ENCODE measurements around the gene CDH24. TPM values are rescaled to one million over a fixed set of nuclear protein-coding genes. Genes with fewer than 3 reads are reported as not detected.

CDH24 gene
- total and polyA plus RNA-seq, 2 of the 8 experiments (the other 6 are each of a cell fraction or from before 2014, with no cell fraction given), result 18.1 to 27.6 TPM

GRCh38 chr14:23006544-23007419 is 50.5 kb downstream of the CDH24 start:
- no peak overlapping the region for H3K23ac ChIP-seq (ENCODE audit: insufficient read length)
- H3K27ac ChIP-seq (ENCODE audit: low read depth, low read length), result peak overlapping the region; percentile 89
- ChIA-PET CTCF (ENCODE audit: partially characterized antibody) (interaction anchor here (0.7 to 4.1 kb wide), 22 partner anchors 9 to 230 kb away, joined by 3 to 60 read pairs (median 6); partner anchors contain the start of genes AJUBA, PSMB11 and PSMB5), POLR2A (ENCODE audit: partially characterized antibody) (interaction anchor here (0.6 to 4.1 kb wide), 32 partner anchors 9 to 296 kb away, joined by 3 to 99 read pairs (median 6); partner anchors contain the start of genes ACIN1, AJUBA, C14orf119 and HAUS4)
- H3K14ac ChIP-seq (ENCODE audit: insufficient read length), result peak overlapping the region; percentile 44
- peak overlapping the region; percentile 98; the same call in 1 of the 2 replicates for H4K8ac ChIP-seq (ENCODE audit: extremely low read depth, insufficient read depth, low read length)
- no peak overlapping the region; the same call in 1 of the 2 replicates for H2AK5ac ChIP-seq (ENCODE audit: low read depth, low read length)
- FAIRE-seq (peak; percentile 80), DNase-seq (ENCODE audit: low read depth in 1 of 2, low spot score in 2 of 2) (peak; percentile 89 to 92)
- no peak overlapping the region for H2BK15ac ChIP-seq (ENCODE audit: low read length)
- H3K9ac ChIP-seq (replicated peaks in 1 of 4; ENCODE audit: extremely low read depth in 1 of 4, low read depth in 3 of 4, low read length in 3 of 4), result peak overlapping the region; percentile 88 to 95 (median 92)
- peaks cover 4 to 7% (median 6%) of the 10 kb centered on the region in 4 experiments; a peak in 4 of 7 replicates for H3K4me1 ChIP-seq (replicated peaks in 1 of 4; ENCODE audit: control insufficient read depth in 3 of 4, insufficient read depth in 4 of 4, low read length in 3 of 4)
- H2AFZ ChIP-seq (ENCODE audit: low read length), result peak overlapping the region; percentile 55
- peak overlapping the region; percentile 80 for H3K4ac ChIP-seq (replicated peaks; ENCODE audit: insufficient read length, low read depth, low read length)
- H4K20me1 ChIP-seq (replicated peaks in 1 of 2; ENCODE audit: control insufficient read depth in 1 of 2, insufficient read depth in 2 of 2, low read length in 2 of 2), result no peaks in the 10 kb centered on the region
- H3K56ac ChIP-seq (replicated peaks; ENCODE audit: insufficient read length, low read depth, low read length), result peak overlapping the region; percentile 71
- no peaks in the 10 kb centered on the region for H3K27me3 ChIP-seq (replicated peaks in 1 of 4; ENCODE audit: control insufficient read depth in 3 of 4, extremely low read depth in 1 of 4, insufficient read depth in 3 of 4, low read length in 3 of 4)
- peak overlapping the region; percentile 99 for H3K18ac ChIP-seq (ENCODE audit: extremely low read depth, low read length)
- H4K91ac ChIP-seq (replicated peaks; ENCODE audit: insufficient read length, low read length), result peak overlapping the region; percentile 95
- peak overlapping the region; percentile 95; the same call in 1 of the 2 replicates for H2BK12ac ChIP-seq (ENCODE audit: low read depth, low read length)
- H3K9me3 ChIP-seq (ENCODE audit: insufficient read depth in 2 of 2, low read depth in 1 of 2, low read length in 1 of 2), result no peaks in the 10 kb centered on the region
- no peaks in the 10 kb centered on the region for H3K79me1 ChIP-seq (ENCODE audit: low read depth, low read length)
- WGBS, 2 experiments (ENCODE audit: extremely low coverage in 1 of 2, insufficient coverage in 1 of 2, insufficient read length in 1 of 2, insufficient replicate concordance in 2 of 2, low coverage in 1 of 2, low lambda C conversion rate in 2 of 2, missing lambda C conversion rate in 1 of 2), result 4% methylated on average over 59 of the region's 62 CpGs; no CpG with 5 or more reads in 1 of the 2 experiments
- no peak overlapping the region for H2BK20ac ChIP-seq (ENCODE audit: low read length)
- peaks cover 6% of the 10 kb centered on the region for H3K23me2 ChIP-seq (ENCODE audit: low read depth, low read length)
- H3K4me2 ChIP-seq (ENCODE audit: insufficient read depth in 1 of 2, low read depth in 2 of 2, low read length in 2 of 2), result peak overlapping the region; percentile 80 to 82
- H2BK5ac ChIP-seq (ENCODE audit: low read depth, low read length), result peak overlapping the region; percentile 98
- H4K5ac ChIP-seq (ENCODE audit: insufficient read length, low read depth, low read length), result peak overlapping the region; percentile 97
- no peaks in the 10 kb centered on the region for H3K36me3 ChIP-seq (ENCODE audit: control insufficient read depth in 2 of 4, insufficient read depth in 4 of 4, low read length in 3 of 4)
- no peaks in the 10 kb centered on the region for H3K79me2 ChIP-seq (ENCODE audit: control insufficient read depth in 1 of 2, insufficient read depth in 2 of 2, low read length in 2 of 2)
- H2BK120ac ChIP-seq (replicated peaks; ENCODE audit: low read depth, low read length), result no peak overlapping the region
- peak overlapping the region; percentile 73 to 85 (median 76) for H3K4me3 ChIP-seq (ENCODE audit: extremely low read depth in 1 of 4, insufficient read depth in 2 of 4, low read depth in 3 of 4, low read length in 4 of 4)
- TF ChIP-seq YY1 (IDR thresholded peaks at IDR 0.05; ENCODE audit: low read depth, low read length) (peak; percentile 92), RNF2 (IDR thresholded peaks at IDR 0.05; ENCODE audit: borderline replicate concordance, low read depth, low read length, missing control alignments, poor library complexity, severe bottlenecking) (no peak), SIN3A (conservative IDR thresholded peaks at IDR 0.05 in 1 of 2, IDR thresholded peaks at IDR 0.05 in 1 of 2; ENCODE audit: low read depth in 1 of 2, low read length in 2 of 2) (peak in 1 of 2 experiments; percentile 51; a peak in 1 of 4 replicates), SP2 (IDR thresholded peaks at IDR 0.05; ENCODE audit: low read length) (peak; percentile 83), TBP (IDR thresholded peaks at IDR 0.05; ENCODE audit: low read depth, low read length) (peak; percentile 88; the same call in 1 of the 2 replicates)

Data from H1 (cell line).